ENCODE measurements around the gene TMEM69.

DNA sequence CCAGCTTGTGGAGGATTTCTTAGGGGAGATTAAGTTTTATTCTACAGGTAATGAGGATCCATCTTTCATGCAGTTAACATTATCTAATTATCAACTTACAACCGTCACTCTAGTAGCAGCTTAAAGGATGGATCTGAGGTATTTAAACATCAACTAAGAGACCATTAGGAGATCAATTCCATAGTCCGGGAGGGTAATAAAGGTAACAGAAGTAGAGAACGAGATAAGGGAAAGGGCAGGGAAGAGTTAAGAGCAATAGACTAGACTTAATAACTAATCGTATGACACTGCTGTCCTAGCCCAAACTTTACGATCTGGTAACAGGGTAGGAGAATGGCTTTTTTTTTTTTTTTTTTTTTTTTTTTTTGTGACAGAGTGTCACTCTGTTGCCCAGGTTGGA lies 44.7 kb upstream of the TMEM69 start:
- TF ChIP-seq, protein P1, sequence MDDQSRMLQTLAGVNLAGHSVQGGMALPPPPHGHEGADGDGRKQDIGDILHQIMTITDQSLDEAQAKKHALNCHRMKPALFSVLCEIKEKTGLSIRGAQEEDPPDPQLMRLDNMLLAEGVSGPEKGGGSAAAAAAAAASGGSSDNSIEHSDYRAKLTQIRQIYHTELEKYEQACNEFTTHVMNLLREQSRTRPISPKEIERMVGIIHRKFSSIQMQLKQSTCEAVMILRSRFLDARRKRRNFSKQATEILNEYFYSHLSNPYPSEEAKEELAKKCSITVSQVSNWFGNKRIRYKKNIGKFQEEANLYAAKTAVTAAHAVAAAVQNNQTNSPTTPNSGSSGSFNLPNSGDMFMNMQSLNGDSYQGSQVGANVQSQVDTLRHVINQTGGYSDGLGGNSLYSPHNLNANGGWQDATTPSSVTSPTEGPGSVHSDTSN (IDR thresholded peaks at IDR 0.05), result no peak
- TF ChIP-seq CBX2 (IDR thresholded peaks at IDR 0.05; ENCODE audit: borderline replicate concordance, low read depth) (no peak), JUN (IDR thresholded peaks at IDR 0.05) (no peak), PHF8 (IDR thresholded peaks at IDR 0.05; ENCODE audit: borderline replicate concordance, low read depth) (no peak), RAD21 (conservative IDR thresholded peaks at IDR 0.05 in 1 of 2, IDR thresholded peaks at IDR 0.05 in 1 of 2) (no peak)
- TF ChIP-seq, protein P2, sequence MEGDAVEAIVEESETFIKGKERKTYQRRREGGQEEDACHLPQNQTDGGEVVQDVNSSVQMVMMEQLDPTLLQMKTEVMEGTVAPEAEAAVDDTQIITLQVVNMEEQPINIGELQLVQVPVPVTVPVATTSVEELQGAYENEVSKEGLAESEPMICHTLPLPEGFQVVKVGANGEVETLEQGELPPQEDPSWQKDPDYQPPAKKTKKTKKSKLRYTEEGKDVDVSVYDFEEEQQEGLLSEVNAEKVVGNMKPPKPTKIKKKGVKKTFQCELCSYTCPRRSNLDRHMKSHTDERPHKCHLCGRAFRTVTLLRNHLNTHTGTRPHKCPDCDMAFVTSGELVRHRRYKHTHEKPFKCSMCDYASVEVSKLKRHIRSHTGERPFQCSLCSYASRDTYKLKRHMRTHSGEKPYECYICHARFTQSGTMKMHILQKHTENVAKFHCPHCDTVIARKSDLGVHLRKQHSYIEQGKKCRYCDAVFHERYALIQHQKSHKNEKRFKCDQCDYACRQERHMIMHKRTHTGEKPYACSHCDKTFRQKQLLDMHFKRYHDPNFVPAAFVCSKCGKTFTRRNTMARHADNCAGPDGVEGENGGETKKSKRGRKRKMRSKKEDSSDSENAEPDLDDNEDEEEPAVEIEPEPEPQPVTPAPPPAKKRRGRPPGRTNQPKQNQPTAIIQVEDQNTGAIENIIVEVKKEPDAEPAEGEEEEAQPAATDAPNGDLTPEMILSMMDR (IDR thresholded peaks at IDR 0.05), result no peak
- TF ChIP-seq, protein P3, sequence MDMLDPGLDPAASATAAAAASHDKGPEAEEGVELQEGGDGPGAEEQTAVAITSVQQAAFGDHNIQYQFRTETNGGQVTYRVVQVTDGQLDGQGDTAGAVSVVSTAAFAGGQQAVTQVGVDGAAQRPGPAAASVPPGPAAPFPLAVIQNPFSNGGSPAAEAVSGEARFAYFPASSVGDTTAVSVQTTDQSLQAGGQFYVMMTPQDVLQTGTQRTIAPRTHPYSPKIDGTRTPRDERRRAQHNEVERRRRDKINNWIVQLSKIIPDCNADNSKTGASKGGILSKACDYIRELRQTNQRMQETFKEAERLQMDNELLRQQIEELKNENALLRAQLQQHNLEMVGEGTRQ (IDR thresholded peaks at IDR 0.05), result no peak
- TF ChIP-seq, protein P4, sequence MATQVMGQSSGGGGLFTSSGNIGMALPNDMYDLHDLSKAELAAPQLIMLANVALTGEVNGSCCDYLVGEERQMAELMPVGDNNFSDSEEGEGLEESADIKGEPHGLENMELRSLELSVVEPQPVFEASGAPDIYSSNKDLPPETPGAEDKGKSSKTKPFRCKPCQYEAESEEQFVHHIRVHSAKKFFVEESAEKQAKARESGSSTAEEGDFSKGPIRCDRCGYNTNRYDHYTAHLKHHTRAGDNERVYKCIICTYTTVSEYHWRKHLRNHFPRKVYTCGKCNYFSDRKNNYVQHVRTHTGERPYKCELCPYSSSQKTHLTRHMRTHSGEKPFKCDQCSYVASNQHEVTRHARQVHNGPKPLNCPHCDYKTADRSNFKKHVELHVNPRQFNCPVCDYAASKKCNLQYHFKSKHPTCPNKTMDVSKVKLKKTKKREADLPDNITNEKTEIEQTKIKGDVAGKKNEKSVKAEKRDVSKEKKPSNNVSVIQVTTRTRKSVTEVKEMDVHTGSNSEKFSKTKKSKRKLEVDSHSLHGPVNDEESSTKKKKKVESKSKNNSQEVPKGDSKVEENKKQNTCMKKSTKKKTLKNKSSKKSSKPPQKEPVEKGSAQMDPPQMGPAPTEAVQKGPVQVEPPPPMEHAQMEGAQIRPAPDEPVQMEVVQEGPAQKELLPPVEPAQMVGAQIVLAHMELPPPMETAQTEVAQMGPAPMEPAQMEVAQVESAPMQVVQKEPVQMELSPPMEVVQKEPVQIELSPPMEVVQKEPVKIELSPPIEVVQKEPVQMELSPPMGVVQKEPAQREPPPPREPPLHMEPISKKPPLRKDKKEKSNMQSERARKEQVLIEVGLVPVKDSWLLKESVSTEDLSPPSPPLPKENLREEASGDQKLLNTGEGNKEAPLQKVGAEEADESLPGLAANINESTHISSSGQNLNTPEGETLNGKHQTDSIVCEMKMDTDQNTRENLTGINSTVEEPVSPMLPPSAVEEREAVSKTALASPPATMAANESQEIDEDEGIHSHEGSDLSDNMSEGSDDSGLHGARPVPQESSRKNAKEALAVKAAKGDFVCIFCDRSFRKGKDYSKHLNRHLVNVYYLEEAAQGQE (IDR thresholded peaks at IDR 0.05), result no peak

Data from A549 (cell line).